MM.1S (cell line): ENCODE measurements around the gene ETV4.

Source experiments
- DNase-seq: peaks from one replicate; pipeline ENCODE4 v3.0.0-alpha.2; 2015
- H2AFZ ChIP-seq: fragments of 300-600 bp; sonication (generic); 2 replicates; pipeline ENCODE4 v1.6.0; 2016; ENCODE audit warnings: antibody characterized with exemption, low read length
- H3F3A ChIP-seq: fragments of 300-600 bp; sonication (generic); 2 replicates; pipeline ENCODE4 v1.6.1; 2016; ENCODE audit warnings: mild to moderate bottlenecking, antibody characterized with exemption, low read length, moderate library complexity, mixed read lengths; ENCODE audit not compliant: insufficient read depth
- H3K27ac ChIP-seq: fragments of 300-600 bp; sonication (generic); 2 replicates; pipeline ENCODE4 v1.5.1; 2016; ENCODE audit warnings: mild to moderate bottlenecking, low read length
- H3K27me3 ChIP-seq: fragments of 300-600 bp; sonication (generic); replicated peaks from 2 replicates; pipeline ENCODE4 v1.6.0; 2016; ENCODE audit warnings: low read length; ENCODE audit not compliant: insufficient read depth
- H3K36me3 ChIP-seq: fragments of 300-600 bp; sonication (generic); replicated peaks from 2 replicates; pipeline ENCODE4 v1.6.1; 2016; ENCODE audit warnings: mild to moderate bottlenecking, low read length, mixed read lengths; ENCODE audit not compliant: insufficient read depth
- H3K4me1 ChIP-seq: fragments of 300-600 bp; sonication (generic); 2 replicates; pipeline ENCODE4 v1.6.1; 2016; ENCODE audit warnings: low read length, mixed read lengths
- H3K4me2 ChIP-seq: fragments of 300-600 bp; sonication (generic); 2 replicates; pipeline ENCODE4 v1.6.0; 2016; ENCODE audit warnings: low read depth, low read length
- H3K4me3 ChIP-seq: fragments of 300-600 bp; sonication (generic); 2 replicates; pipeline ENCODE4 v1.5.1; 2016; ENCODE audit warnings: low read length, mixed read lengths
- H3K79me2 ChIP-seq: fragments of 300-600 bp; sonication (generic); 2 replicates; pipeline ENCODE4 v1.6.1; 2016; ENCODE audit warnings: mixed run types, low read length, mixed read lengths
- H3K9ac ChIP-seq: fragments of 300-600 bp; sonication (generic); 2 replicates; pipeline ENCODE4 v1.6.1; 2016; ENCODE audit warnings: low read length, mixed read lengths
- H3K9me2 ChIP-seq: fragments of 300-600 bp; sonication (generic); replicated peaks from 2 replicates; pipeline ENCODE4 v1.6.1; 2016; ENCODE audit warnings: mild to moderate bottlenecking, low read length, mixed read lengths; ENCODE audit not compliant: insufficient read depth
- H3K9me3 ChIP-seq: fragments of 300-600 bp; sonication (generic); replicated peaks from 2 replicates; pipeline ENCODE4 v1.6.1; 2016; ENCODE audit warnings: mild to moderate bottlenecking, low read length, mixed read lengths; ENCODE audit not compliant: insufficient read depth
- H4K20me1 ChIP-seq: fragments of 300-600 bp; sonication (generic); 2 replicates; pipeline ENCODE4 v1.6.1; 2016; ENCODE audit warnings: mild to moderate bottlenecking, low read length, moderate library complexity, mixed read lengths; ENCODE audit not compliant: insufficient read depth
- CTCF ChIP-seq: fragments of 300-600 bp; sonication (generic); IDR thresholded peaks from 2 replicates; pipeline ENCODE4 v1.5.1; 2016; ENCODE audit warnings: antibody characterized with exemption, low read length, mixed read lengths
- EZH2 ChIP-seq: fragments of 300-600 bp; sonication (generic); optimal IDR thresholded peaks from 2 replicates; pipeline ENCODE3; 2017; ENCODE audit warnings: low read depth, mild to moderate bottlenecking, antibody characterized with exemption, low read length, mixed read lengths
- EZH2phosphoT487 ChIP-seq: fragments of 300-600 bp; sonication (generic); IDR thresholded peaks from 2 replicates; pipeline ENCODE4 v1.6.1; 2018; ENCODE audit warnings: antibody characterized with exemption, low read length

The ETV4 gene

GRCh38 chr17:43552229-43552837 is 6.2 kb upstream of the ETV4 start:
- Histone ChIP-seq H3F3A (no peaks in the 10 kb centered on the region), H3K27ac (no peak overlapping the region), H3K4me2 (no peak overlapping the region), H3K4me3 (no peak overlapping the region), H3K9ac (no peak overlapping the region), H3K79me2 (no peaks in the 10 kb centered on the region), H3K9me2 (no peaks in the 10 kb centered on the region), H4K20me1 (no peaks in the 10 kb centered on the region), H3K4me1 (no peaks in the 10 kb centered on the region), H2AFZ (no peak overlapping the region), H3K9me3 (no peaks in the 10 kb centered on the region), H3K36me3 (no peaks in the 10 kb centered on the region), H3K27me3 (peaks cover 75% of the 10 kb centered on the region)
- no peak for TF ChIP-seq EZH2phosphoT487
- TF ChIP-seq EZH2 = no peak
- no peak for TF ChIP-seq CTCF
- DNase-seq = no peak

GRCh38 chr17:43550754-43551153 is 4.6 kb upstream of the ETV4 start:
- peaks cover 73% of the 10 kb centered on the region for H3K27me3 ChIP-seq
- no peaks in the 10 kb centered on the region for H3K9me3 ChIP-seq
- no peak overlapping the region for H3K4me3 ChIP-seq
- DNase-seq = no peak
- no peaks in the 10 kb centered on the region for H3K4me1 ChIP-seq
- H4K20me1 ChIP-seq = no peaks in the 10 kb centered on the region
- no peaks in the 10 kb centered on the region for H3K36me3 ChIP-seq
- no peaks in the 10 kb centered on the region for H3F3A ChIP-seq
- H3K9me2 ChIP-seq = no peaks in the 10 kb centered on the region
- no peaks in the 10 kb centered on the region for H3K79me2 ChIP-seq
- TF ChIP-seq EZH2 = no peak
- TF ChIP-seq CTCF = no peak
- TF ChIP-seq EZH2phosphoT487 = no peak
- no peak overlapping the region for H3K27ac ChIP-seq
- H2AFZ ChIP-seq = no peak overlapping the region
- no peak overlapping the region for H3K4me2 ChIP-seq
- H3K9ac ChIP-seq = no peak overlapping the region

- Histone ChIP-seq H3K9ac (no peak overlapping the region), H4K20me1 (no peaks in the 10 kb centered on the region), H3K4me3 (no peak overlapping the region), H3F3A (no peaks in the 10 kb centered on the region), H3K4me2 (no peak overlapping the region), H3K9me3 (no peaks in the 10 kb centered on the region), H3K4me1 (no peaks in the 10 kb centered on the region), H3K79me2 (no peaks in the 10 kb centered on the region), H3K36me3 (no peaks in the 10 kb centered on the region), H3K27me3 (peaks cover 75% of the 10 kb centered on the region), H3K9me2 (no peaks in the 10 kb centered on the region), H2AFZ (no peak overlapping the region), H3K27ac (no peak overlapping the region)
- DNase-seq = no peak
- TF ChIP-seq CTCF (no peak), EZH2phosphoT487 (no peak), EZH2 (no peak)
These were observed 3.4 kb upstream of the ETV4 start for GRCh38 chr17:43549496-43549895.
